OCI-LY3 (cell line): ENCODE data around the gene AANAT.
"Not testable (repeated sequence)": the region's sequence is repeated elsewhere in the genome, so short reads cannot be mapped to it uniquely, and the experiment has no call there.

Experiments
- H2AFZ ChIP-seq: fragments of 200-600, 300-600 bp; shearing (Covaris generic); 2 replicates; pipeline ENCODE4 v1.6.0; 2014; ENCODE audit warnings: antibody characterized with exemption, low read depth, low read length
- H3K27ac ChIP-seq: fragments of 200-600, 300-600 bp; sonication (generic); 2 replicates; pipeline ENCODE4 v1.5.1; 2014; ENCODE audit warnings: mild to moderate bottlenecking, low read length, moderate library complexity, mixed read lengths
- H3K27me3 ChIP-seq: fragments of 200-600, 300-600 bp; sonication (generic); 2 replicates; pipeline ENCODE4 v1.6.1; 2014; ENCODE audit warnings: low read depth, low read length, mixed read lengths
- H3K36me3 ChIP-seq: fragments of 200-600, 300-600 bp; sonication (generic); replicated peaks from 2 replicates; pipeline ENCODE3; 2014; ENCODE audit warnings: low read depth, low read length, mixed read lengths
- H3K4me1 ChIP-seq: fragments of 300-600, 200-600 bp; sonication (generic); 2 replicates; pipeline ENCODE4 v1.6.1; 2014; ENCODE audit warnings: low read length, mixed read lengths
- H3K4me2 ChIP-seq: fragments of 200-600, 300-600 bp; sonication (generic); 2 replicates; pipeline ENCODE4 v1.6.1; 2014; ENCODE audit warnings: low read length, mixed read lengths
- H3K4me3 ChIP-seq: fragments of 300-600, 200-600 bp; sonication (generic); 2 replicates; pipeline ENCODE4 v1.5.1; 2014; ENCODE audit warnings: antibody characterized with exemption, mild to moderate bottlenecking, low read length, moderate library complexity
- H3K79me2 ChIP-seq: fragments of 300-600, 200-600 bp; shearing (Covaris generic); 2 replicates; pipeline ENCODE4 v1.6.1; 2014; ENCODE audit warnings: mild to moderate bottlenecking, low read length, mixed read lengths
- H3K9ac ChIP-seq: fragments of 300-600, 200-600 bp; shearing (Covaris generic); 2 replicates; pipeline ENCODE4 v1.6.0; 2014; ENCODE audit warnings: mild to moderate bottlenecking, low read length, moderate library complexity
- H3K9me3 ChIP-seq: fragments of 200-600, 300-600 bp; shearing (Covaris generic); 2 replicates; pipeline ENCODE4 v1.6.1; 2014; ENCODE audit warnings: low read length, mixed read lengths; ENCODE audit not compliant: insufficient read depth
- H4K20me1 ChIP-seq: fragments of 200-600, 300-600 bp; sonication (generic); 2 replicates; pipeline ENCODE4 v1.6.1; 2016; ENCODE audit warnings: low read length, mixed read lengths; ENCODE audit not compliant: insufficient read depth
- CTCF ChIP-seq: fragments of 200-600, 300-600 bp; sonication (generic); IDR thresholded peaks from 2 replicates; pipeline ENCODE4 v1.5.1; 2014; ENCODE audit warnings: antibody characterized with exemption, low read length, low read depth
- EZH2phosphoT487 ChIP-seq: fragments of 200-600 bp; shearing (Covaris generic); IDR thresholded peaks from 2 replicates; pipeline ENCODE4 v1.6.1; 2018; ENCODE audit warnings: antibody characterized with exemption, mixed run types, low read depth

AANAT gene

GRCh38 chr17:76510831-76511244 is 43.4 kb downstream of the AANAT start:
- Histone ChIP-seq H4K20me1 (no peaks in the 10 kb centered on the region), H3K4me1 (peaks cover 18% of the 10 kb centered on the region), H3K27me3 (no peaks in the 10 kb centered on the region), H3K4me3 (no peak overlapping the region), H3K36me3 (no peaks in the 10 kb centered on the region), H3K9me3 (no peaks in the 10 kb centered on the region), H3K27ac (no peak overlapping the region), H3K79me2 (no peaks in the 10 kb centered on the region), H2AFZ (no peak overlapping the region), H3K9ac (no peak overlapping the region), H3K4me2 (no peak overlapping the region)
- TF ChIP-seq CTCF (no peak), EZH2phosphoT487 (no peak)

DNA sequence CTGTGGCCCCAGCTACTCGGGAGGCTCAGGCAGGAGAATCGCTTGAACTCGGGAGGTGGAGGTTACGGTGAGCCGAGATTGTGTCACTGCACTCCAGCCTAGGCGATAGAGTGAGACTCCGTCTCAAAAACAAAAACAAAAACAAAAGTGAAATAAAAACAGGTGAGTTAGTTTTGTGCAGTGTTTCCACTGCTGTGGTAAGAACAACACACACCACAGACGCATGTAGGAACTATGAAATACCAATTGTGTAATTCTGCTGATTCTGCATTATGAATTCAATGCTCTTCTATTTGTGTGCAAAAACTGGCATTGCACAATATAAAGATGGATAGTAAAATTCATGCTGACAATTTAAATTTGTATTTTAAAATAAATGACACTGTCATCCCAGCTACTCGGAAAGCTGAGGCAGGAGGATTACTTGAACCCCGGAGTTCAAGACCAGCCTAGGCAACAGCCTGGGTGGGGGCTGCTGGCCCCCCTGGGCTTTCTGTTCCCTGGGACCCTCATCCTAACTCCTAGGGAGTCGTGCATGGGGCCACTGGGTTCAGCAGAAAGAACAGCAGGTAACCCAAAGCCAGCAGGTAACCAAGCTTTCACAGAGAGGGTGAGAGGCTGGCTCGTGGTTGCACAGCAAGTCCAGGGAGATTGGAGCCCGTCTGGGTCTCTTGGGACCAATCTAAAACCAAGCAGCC is 44.4 kb downstream of the AANAT start:
- Histone ChIP-seq H3K9me3 (no peaks in the 10 kb centered on the region), H3K27me3 (no peaks in the 10 kb centered on the region), H3K4me1 (peaks cover 11% of the 10 kb centered on the region), H3K79me2 (no peaks in the 10 kb centered on the region), H3K4me2 (no peak overlapping the region), H3K4me3 (no peak overlapping the region), H3K36me3 (no peaks in the 10 kb centered on the region), H2AFZ (no peak overlapping the region), H3K27ac (no peak overlapping the region), H3K9ac (no peak overlapping the region), H4K20me1 (no peaks in the 10 kb centered on the region)
- TF ChIP-seq CTCF (no peak), EZH2phosphoT487 (no peak)

DNA sequence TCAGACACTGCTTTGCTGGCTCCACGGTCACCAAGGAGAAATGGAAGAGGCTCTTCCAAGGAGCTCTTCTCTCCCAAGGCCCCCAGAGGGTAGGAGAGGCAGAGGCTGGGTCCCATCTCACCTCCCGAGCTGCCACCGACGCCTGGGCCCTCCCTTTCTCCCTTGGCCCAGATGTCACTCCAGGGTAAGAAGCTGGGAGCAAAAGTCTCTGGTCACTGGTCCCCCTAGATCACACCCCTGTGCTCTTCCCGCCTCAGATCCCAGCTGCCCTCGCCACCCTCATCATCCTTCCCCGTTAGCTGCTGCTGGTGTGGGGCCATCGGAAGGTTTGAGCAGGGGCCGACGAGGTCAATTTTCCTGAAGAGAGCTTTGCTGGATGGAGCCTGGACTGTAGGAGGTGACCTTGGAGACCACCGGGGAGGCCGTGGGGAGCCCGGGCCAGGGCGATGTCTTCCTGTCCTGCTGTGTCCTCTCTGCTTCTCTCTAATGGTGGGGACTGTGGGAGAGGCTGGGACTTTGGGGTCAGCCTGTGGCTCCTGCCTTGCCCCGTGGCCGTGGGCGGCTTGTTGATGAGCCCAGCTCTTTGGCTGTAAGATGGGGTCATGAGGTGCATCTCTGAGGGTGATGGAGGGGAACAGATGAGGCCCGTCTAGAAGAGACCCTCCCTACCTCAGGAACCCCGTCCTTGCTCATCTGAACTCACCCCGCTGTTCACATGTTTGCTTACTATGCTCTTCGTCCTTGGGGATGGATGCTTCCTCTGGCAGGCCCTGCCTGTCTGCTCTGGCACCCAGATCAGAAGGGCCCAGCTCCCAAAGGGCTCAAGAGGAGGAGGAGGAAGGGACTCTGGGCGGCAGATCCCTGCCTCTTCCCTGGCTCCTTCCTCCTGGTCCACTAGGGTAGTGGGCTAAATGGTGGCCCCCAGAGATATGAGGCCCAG is 45.2 kb downstream of the AANAT start:
- H4K20me1 ChIP-seq: no peaks in the 10 kb centered on the region
- no peaks in the 10 kb centered on the region for H3K79me2 ChIP-seq
- no peaks in the 10 kb centered on the region for H3K36me3 ChIP-seq
- no peak overlapping the region for H3K27ac ChIP-seq
- TF ChIP-seq CTCF: no peak
- no peak for TF ChIP-seq EZH2phosphoT487
- H3K4me1 ChIP-seq: peaks cover 11% of the 10 kb centered on the region
- H3K9ac ChIP-seq: no peak overlapping the region
- no peak overlapping the region for H3K4me3 ChIP-seq
- H2AFZ ChIP-seq: no peak overlapping the region
- H3K27me3 ChIP-seq: no peaks in the 10 kb centered on the region
- H3K4me2 ChIP-seq: no peak overlapping the region
- H3K9me3 ChIP-seq: no peaks in the 10 kb centered on the region

DNA sequence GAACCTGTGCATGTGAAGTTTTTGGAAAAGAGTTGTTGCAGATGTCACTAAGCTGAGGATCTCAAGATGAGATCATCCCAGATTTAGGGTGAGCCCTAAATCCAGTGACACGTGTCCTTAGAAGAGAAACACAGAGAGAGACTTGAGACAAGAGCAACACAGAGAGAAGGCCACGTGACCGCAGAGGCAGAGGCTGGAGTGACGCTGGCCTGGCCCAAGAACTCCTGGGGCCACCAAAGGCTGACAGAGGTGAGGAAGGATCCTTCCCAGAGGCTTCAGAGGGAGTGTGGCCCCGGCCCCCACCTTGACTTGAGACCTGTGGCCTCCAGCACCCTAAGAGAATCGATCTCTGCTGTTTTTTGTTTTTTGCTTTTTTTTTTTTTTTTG is 45.9 kb downstream of the AANAT start:
- no peak overlapping the region for H3K9ac ChIP-seq
- H2AFZ ChIP-seq: no peak overlapping the region
- H3K4me3 ChIP-seq: no peak overlapping the region
- no peaks in the 10 kb centered on the region for H4K20me1 ChIP-seq
- H3K79me2 ChIP-seq: no peaks in the 10 kb centered on the region
- H3K4me2 ChIP-seq: no peak overlapping the region
- no peaks in the 10 kb centered on the region for H3K36me3 ChIP-seq
- H3K9me3 ChIP-seq: no peaks in the 10 kb centered on the region
- H3K27ac ChIP-seq: no peak overlapping the region
- peaks cover 3% of the 10 kb centered on the region; the same call in 1 of the 2 replicates for H3K27me3 ChIP-seq
- peaks cover 11% of the 10 kb centered on the region for H3K4me1 ChIP-seq
- TF ChIP-seq CTCF: no peak
- TF ChIP-seq EZH2phosphoT487: no peak

DNA sequence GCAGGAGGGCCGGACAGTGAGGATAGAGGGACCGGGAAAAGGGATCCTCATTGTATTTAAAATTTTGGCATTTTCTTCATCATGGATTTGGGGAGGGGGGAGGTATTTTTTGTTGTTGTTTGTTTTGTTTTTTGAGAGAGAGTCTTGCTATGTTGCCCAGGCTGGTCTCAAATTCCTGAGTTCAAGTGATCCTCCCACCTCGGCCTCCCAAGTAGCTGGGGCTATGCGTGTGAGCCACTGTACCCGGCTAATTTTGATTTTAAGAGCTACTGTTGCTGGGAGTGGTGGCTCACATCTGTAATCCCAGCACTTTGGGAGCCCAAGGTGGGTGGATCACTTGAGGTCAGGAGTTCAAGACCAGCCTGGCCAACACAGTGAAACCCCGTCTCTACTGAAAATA is 47.0 kb downstream of the AANAT start:
- H4K20me1 ChIP-seq, H3K4me2 ChIP-seq, H3K79me2 ChIP-seq, H2AFZ ChIP-seq, H3K27ac ChIP-seq, H3K9me3 ChIP-seq, H3K27me3 ChIP-seq, H3K9ac ChIP-seq, H3K36me3 ChIP-seq, H3K4me3 ChIP-seq: not testable (repeated sequence)
- H3K4me1 ChIP-seq: peaks cover 11% of the 10 kb centered on the region
